GM19193 (cell line): Measurements from ENCODE around the gene UQCRHL.
A peak's percentile ranks its signal among the peaks of the same experiment; 100 is the strongest.
"Not testable (repeated sequence)": the region's sequence is repeated elsewhere in the genome, so short reads cannot be mapped to it uniquely, and the experiment has no call there.

Experiments
- POLR2A ChIP-seq: IDR thresholded peaks from 4 replicates; pipeline ENCODE4 v1.6.1; 2011; ENCODE audit not compliant: insufficient read depth, insufficient read length; ENCODE audit errors: extremely low read depth

UQCRHL gene

DNA sequence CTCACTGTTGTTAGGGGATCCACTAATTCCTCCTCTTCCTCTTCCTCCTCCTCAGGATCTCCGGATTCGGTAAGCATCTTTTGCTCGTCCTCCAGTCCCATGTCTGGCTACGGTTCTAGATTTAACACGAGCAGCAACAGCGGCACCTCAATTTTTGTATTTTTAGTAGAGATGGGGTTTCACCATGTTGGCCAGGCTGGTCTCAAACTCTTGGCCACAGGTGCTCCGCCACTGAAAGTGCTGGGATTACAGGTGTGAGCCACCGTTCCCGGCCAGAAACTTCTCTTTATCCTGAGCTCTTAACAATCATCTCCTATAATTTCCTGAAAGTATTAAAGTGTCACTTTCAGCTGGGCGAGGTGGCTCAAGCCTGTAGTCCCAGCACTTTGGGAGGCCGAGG, at the start of gene UQCRHL:
TSS of gene UQCRHL (minus strand) at position 101 of the 400 bp plus-strand sequence. CDS start at position 101, 0 bp downstream.
- not testable (repeated sequence) for TF ChIP-seq POLR2A

DNA sequence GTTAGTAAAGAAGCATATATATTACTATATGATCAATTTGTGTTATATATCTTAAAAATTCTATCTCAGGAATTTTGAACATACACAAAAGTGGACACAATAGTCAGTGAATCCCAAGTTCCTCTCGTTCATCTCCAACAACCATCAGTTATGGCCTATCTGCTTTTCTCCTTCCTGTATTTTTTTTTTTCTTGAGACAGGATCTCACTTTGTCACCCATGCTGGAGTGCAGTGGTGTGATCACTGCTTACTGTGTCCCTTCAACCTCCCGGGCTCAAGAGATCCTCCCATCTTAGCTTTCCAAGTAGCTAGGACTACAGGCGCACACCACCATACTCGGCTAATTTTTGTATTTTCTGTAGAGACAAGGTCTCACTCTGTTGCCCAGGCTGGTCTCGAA, 49.4 kb upstream of the UQCRHL start:
- no peak for TF ChIP-seq POLR2A

DNA sequence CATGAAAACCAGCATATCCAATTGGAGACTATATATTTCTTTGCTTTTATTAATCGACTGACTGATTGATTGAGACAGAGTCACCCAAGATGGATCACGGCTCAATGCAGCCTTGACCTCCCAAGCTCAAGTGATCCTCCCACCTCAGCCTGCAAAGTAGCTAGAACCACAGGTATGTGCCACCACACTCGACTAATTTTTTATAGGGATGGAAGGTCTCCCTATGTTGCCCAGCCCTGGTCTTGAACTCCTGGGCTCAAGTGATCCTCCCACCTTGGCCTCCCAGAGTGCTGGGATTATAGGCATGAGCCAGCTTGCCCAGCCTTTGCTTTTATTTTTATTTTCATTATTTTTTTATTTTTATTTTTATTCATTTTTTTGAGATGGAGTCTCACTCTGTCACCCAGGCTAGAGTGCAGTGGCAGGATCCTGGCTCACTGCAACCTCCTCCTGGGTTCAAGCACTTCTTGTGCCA, 45.4 kb upstream of the UQCRHL start:
- TF ChIP-seq POLR2A, result no peak

DNA sequence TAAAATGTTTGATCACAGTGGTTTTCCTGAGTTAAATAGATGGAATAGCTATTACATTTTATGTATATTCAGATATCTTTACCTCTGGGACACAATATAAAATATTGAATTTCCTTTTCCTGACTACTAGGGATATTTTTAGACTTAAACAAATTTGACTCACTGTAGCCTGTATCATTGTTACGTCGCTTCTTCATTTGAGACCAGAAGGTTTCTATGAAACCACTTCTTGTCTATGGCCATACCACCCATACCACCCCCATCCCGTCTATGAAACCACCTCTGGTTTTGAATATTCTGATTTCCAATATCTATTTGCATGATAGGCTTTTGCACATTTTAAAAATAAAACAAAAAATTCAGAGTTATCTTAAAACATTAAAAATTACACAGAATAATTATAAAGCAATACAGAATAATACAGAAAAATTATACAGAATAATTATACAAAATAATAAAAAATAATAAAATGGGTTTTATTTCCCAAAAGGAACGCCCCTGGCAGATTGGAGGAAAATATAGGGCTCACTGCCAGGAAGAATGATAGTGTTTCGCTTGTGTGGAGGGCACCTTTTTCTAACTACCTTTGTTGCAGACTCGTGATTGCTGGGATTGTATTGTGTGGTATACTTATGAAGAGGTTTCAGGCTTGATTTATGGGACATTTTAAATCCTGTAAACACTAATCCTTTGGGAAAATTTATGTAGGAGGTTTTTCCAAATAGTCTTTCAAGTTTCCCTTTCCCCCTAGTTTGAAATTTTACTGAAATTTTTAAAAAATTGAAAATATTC, 44.8 kb upstream of the UQCRHL start:
- TF ChIP-seq POLR2A, result no peak

DNA sequence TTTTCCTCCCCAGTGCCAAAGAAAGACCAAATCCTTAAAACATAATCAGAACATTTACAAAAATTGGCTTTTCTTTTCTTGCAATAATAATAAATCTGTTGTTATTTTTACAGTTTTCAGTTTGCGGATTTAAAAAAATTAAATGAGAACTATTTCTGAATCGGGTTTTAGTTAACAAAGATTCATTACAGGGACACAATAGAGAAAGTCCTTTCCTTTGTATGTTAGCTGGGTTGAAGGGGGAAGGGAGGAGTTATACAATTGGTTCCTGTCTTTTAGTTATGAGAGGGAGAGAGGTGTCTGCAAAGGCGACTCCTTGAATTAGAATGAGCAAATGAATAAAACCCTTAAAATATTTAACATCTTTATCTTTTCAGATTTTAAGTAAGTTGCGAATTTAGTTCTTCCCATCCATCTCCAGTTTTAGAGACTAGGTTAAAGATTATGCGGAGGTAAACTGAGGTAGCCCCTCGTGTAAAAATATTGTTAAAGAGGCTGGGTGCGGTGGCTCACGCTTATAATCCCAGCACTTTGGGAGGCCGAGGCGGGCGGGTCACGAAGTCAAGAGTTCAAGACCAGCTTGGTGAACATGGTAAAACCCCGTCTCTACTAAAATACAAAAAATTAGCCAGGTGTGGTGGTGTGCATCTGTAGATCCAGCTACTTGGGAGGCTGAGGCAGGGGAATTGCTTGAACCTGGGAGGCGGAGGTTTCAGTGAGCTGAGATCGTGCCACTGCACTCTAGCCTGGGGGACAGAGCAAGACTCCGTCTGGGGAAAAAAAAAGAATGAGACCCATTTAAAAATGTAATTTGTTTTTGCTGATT, 44.0 kb upstream of the UQCRHL start:
- TF ChIP-seq POLR2A, result no peak

DNA sequence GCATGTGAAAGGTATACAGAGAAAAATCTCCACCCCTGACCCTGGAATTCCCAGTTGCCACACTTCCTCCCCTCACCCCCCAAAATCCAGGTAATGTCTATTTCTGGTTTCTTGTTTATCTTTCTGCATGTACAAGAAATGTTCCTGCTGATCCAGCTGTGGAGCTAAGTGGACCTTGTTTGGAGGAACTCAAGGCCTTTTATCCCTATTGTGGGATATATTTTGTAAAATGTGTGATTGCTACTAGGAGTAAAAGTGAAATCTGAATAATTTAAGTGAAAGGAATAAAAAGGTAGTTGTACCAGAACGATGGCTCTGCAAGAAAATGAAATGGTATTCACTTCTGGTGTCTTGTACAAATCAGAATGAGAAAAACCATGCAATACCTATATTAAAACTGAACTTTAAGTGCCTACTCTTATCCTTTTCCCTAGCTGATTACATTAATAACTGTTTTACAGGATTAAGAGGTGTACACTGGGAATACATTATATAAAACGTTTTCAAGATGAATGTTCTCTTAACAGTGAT, 43.1 kb upstream of the UQCRHL start:
- TF ChIP-seq POLR2A, result no peak

DNA sequence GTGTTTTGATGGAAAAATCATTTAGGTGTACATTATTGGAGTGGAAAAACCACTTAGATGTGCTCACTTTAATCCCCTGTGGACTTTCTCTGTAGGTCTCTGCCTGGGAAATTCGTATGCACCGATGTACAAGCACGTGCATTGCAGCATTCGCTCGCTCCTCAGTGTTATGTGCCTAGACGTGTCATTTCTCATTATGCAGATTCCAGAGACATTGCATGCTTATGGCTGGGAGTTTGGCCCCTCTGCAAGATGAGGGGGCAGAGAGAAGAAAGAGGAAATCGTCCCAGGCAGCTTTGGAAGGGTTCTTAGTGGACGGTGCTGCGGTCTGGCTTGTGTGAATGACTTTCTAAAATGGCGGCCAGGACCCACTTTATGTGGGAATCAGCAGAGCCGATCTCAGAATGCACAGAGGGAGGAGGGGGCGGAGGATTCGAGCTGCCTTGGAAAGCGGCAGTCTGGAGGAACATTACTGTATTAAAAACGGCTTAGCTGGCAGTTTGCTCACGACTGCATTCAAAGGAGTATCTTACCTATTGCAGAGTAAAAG, 42.4 kb upstream of the UQCRHL start:
- TF ChIP-seq POLR2A, result no peak

DNA sequence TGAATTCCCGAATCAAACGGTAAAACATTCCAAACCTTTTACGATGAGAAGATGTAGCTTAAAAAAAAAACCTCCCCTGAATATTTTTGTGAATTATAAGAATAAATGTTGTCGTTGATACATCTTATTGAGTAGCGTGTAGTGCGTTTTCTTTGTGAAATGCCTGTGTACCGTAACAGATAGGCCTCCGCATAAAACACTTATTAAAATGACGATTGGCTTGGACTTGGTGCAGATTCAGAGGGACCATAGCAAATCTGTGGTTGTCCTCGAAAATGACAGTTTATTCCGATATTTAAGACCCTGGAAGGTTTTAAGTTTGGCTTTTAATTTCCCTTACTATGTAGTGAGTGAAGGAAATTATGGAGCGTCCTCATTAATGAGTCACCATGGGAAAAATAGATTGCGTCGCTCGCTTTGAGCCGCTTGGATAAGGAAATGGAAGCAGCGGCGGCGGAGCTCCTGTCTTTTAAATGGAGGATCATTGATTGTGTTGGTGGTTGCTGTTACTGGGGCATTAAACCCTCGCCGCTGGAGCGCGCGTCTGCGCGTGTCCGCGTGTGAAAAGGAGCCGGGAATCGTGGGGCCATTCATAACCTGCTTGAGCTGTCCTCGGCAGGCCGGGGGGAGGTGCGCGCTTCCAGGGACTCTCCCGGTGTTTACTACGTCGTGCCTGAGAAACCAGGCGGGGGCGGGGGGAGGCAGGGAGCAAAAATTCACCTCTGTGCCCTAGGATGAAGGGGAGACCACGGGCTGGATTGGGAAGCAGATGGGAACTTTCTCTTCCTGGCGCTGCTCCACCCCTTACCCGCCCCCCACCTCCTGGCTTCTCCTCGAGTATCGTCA, 41.7 kb upstream of the UQCRHL start:
- peak; percentile 63 for TF ChIP-seq POLR2A

DNA sequence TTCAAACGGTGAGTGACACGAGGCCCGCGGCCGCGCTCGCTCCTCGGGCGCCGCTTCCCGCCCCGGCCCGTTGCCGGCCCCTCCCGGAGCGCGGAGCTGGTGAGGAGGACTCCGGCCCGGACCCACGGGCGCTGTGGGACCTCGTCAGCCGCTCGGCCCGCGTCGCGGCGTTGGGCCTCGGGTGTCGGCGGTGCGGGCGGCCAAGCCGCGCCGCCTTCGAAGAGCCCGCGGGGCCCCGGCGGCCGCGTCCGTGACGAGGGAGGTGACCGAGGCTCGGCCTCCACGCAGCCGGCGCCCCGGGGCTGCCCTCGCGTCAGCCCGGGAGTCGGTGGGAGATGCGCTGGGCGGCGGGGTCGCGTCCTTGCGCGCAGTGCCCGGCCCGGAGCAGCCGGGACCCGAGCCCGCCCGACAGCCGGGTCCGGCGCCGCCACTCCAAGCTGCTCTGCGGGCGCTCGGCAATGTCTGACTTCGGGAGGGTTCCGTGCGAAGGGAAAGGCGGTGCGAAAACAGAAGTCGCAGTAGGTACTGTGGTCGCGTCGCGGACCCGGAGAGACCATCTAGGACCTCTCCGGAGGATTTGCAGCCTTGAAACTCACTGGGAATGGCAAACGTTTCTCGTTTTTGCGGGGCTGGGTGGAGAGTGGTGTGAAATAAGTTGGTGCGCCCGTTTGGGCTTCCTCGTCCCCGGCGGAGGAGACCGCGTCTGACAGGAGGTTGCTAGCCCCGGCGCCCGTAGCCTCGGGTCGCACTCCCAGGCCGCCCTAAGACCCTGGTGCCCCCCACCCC, 40.9 kb upstream of the UQCRHL start:
- no peak for TF ChIP-seq POLR2A

DNA sequence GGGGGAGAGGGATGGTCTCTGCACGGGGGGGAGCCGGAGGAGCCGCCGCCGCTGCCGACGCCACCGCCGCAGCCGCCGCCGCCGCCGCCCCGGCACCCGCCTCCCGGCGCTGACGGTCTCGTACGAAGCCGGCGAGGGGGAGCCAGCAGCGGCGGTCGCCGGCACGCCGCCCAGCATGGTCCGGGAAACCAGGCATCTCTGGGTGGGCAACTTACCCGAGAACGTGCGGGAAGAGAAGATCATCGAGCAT, 40.4 kb upstream of the UQCRHL start:
- no peak for TF ChIP-seq POLR2A

DNA sequence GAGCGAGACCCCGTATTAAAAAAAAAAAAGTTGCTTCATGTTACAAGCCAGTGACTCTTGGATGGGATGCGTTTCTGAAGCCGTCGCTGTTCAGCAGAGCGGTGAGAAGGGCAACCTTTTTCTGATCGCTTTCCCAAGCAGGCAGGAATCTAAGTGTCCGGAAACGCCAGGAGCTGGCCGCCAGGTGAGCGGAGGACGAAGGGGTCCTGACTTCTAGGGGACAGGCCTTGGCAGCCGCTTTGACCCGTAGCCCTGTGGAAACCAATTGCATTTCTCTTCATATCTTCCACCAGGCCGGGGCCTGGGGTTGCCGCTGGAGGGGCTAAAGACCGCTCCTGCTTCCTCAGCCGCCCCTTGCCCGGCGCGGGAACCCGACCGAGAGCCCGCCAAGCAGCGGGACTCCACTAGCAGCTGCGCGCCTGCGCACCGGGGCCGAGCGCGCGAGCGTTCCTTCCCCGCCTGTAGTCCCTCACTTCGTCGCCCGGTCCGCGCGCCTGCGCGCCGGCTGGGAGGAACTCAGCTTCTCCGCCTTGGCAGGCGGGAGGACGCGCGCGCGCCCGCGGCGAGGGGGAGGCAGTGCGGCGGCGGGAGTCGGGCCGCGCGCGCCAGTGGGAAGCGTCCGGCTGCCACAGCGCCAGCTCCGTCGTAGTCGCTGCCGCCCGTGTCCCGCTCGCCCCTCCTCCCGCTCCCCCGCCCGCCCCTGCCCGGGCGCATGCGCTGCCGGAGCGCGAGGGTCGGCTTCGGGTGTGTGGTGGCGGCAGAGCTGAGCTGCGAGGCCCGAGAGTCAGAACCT, 39.8 kb upstream of the UQCRHL start, which contains the start of gene SPEN:
TSS of gene SPEN (plus strand) at position 608 of the 793 bp plus-strand sequence. CDS start 361 bp downstream, outside the sequence.
- peak; percentile 72 for TF ChIP-seq POLR2A

DNA sequence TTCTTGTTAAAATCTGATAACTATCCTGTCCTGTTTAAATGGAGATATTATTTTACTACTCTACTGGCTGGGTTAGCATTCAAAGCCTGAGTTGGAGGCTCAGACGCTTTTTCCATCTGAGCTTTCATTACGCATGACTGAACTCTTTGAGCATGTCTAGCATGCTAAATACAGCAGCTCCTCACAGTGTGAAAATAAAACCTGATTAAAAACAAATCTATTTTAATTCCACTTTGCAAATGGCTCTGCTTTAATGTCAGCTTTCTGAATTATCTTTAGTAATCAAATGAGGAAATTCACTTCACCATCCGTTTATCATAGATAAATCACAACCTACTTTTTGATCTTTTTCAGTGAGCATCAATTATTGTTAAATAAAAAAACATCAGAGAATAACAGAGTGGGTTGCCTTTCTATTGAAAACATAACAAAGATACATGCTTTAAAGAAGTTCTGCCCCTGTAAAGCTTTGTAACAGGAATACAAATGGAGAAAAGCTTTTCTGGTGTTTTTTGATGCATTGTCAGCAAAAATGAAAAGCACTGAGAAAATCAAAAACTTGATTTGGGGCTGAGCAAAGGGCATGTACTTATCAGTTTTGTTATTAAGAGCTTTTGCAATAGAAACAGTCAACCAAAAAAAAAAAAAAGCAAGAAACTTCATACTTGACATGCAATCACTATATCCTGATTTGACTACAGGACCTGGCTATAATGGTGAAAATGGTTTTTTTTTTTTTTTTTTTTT, 36.5 kb upstream of the UQCRHL start:
- no peak for TF ChIP-seq POLR2A

DNA sequence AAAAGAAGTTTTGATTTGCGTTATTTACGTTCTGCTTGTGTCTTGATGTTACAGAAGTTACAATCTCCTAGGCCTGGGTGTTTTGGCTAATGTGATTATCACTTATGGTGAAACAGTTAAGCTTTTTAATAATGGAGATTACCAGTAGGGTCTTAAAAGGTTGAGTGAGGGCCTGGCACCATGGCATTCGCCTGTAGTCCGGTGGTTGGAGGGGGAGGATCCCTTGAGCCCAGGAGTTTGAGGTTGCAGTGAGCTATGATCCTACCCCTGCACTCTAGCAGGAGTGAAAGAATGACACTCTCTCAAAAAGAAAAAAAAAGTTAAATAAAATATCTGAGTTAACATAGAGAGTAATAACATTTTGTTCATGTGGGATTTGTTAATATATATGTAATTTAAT, 31.3 kb upstream of the UQCRHL start:
- TF ChIP-seq POLR2A, result no peak

DNA sequence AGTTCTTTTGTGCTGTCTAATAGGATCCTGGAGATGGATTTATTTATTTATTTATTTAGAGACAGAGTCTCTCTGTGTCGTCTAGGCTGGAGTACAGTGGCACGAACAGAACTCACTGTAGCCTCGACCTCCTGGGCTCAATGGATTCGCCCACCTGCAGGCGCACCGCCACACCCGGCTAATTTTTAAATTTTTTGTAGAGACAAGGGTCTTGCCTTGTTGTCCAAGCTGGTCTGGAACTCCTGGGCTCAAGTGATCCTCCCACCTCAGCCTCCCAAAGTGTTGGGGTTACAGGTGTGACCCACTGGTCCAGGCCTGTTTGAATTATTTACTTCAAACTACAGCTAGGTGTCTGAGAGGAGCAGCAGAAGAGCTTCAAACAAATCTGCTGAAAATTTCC, 30.5 kb upstream of the UQCRHL start:
- TF ChIP-seq POLR2A, result no peak
